Osteocyte (in vitro differentiated cells): ENCODE data around the gene PHEX. TPM values are rescaled to one million over a fixed set of nuclear protein-coding genes. Genes with fewer than 3 reads are reported as not detected.

Experiments
- DNase-seq: peaks from one replicate; pipeline ENCODE4 v3.0.0; 2021; ENCODE audit warnings: mixed read lengths; ENCODE audit not compliant: unreplicated experiment; ENCODE audit errors: extremely low spot score
- H3K27ac Mint-ChIP-seq: one replicate; pipeline ENCODE4 v1.8.0; 2021; ENCODE audit warnings: mild to moderate bottlenecking, mixed read lengths; ENCODE audit not compliant: unreplicated experiment
- H3K27me3 Mint-ChIP-seq: one replicate; pipeline ENCODE4 v1.8.0; 2021; ENCODE audit warnings: mixed read lengths; ENCODE audit not compliant: unreplicated experiment
- H3K36me3 Mint-ChIP-seq: one replicate; pipeline ENCODE4 v1.8.0; 2021; ENCODE audit warnings: mixed read lengths; ENCODE audit not compliant: unreplicated experiment
- H3K4me1 Mint-ChIP-seq: one replicate; pipeline ENCODE4 v1.8.0; 2021; ENCODE audit warnings: mixed read lengths; ENCODE audit not compliant: unreplicated experiment
- H3K4me3 Mint-ChIP-seq: one replicate; pipeline ENCODE4 v1.8.0; 2021; ENCODE audit warnings: mild to moderate bottlenecking, moderate library complexity, mixed read lengths; ENCODE audit not compliant: unreplicated experiment
- H3K9me3 Mint-ChIP-seq: one replicate; pipeline ENCODE4 v1.8.0; 2021; ENCODE audit warnings: mixed read lengths; ENCODE audit not compliant: unreplicated experiment
- CTCF ChIP-seq: fragments of 200-600 bp; sonication (generic); IDR thresholded peaks from 2 replicates; pipeline ENCODE4 v1.5.0; 2021; ENCODE audit warnings: antibody characterized with exemption, mild to moderate bottlenecking, moderate library complexity
- long read RNA-seq: library from polyadenylated mRNA; unstranded; transcript quantifications from one replicate; pipeline ENCODE4 v2.0.0, GENCODE V29; 2021
- total RNA-seq: library from RNA; stranded (reverse); gene quantifications from 2 replicates; pipeline ENCODE4 v1.2.1, GENCODE V29; 2021

PHEX gene
- 1.4 and 1.6 TPM in 2 replicates for total RNA-seq
- long read RNA-seq, partial matches to known transcripts: 5 of 17 reads
- long read RNA-seq, other reads (novel, unspliced or antisense): 12 of 17 reads

- Mint-ChIP-seq H3K9me3 (no peaks in the 10 kb centered on the region), H3K27ac (no peak within 1 kb of the TSS), H3K36me3 (no peaks in the 10 kb centered on the region), H3K4me3 (no peak within 1 kb of the TSS), H3K27me3 (no peaks in the 10 kb centered on the region), H3K4me1 (peaks cover under 1% of the 10 kb centered on the region)
- no peak for DNase-seq
- TF ChIP-seq CTCF: no peak
Observed at GRCh38 chrX:22032084-22032483, at the start of gene PHEX. Gene PHEX, plus strand, starts transcription at chrX:22032325. Its CDS starts 681 bp downstream, at chrX:22033006.

GRCh38 chrX:21985332-21985777, 46.8 kb upstream of the PHEX start:
- H3K4me1 Mint-ChIP-seq: peaks cover 17% of the 10 kb centered on the region
- TF ChIP-seq CTCF: peak; percentile 99
- H3K36me3 Mint-ChIP-seq: peaks cover 4% of the 10 kb centered on the region
- H3K4me3 Mint-ChIP-seq: no peak overlapping the region
- peaks cover 6% of the 10 kb centered on the region for H3K27me3 Mint-ChIP-seq
- no peak for DNase-seq
- no peak overlapping the region for H3K27ac Mint-ChIP-seq
- no peaks in the 10 kb centered on the region for H3K9me3 Mint-ChIP-seq

GRCh38 chrX:21986596-21986995, 45.5 kb upstream of the PHEX start:
- Mint-ChIP-seq H3K4me1 (peaks cover 17% of the 10 kb centered on the region), H3K27ac (no peak overlapping the region), H3K9me3 (no peaks in the 10 kb centered on the region), H3K4me3 (no peak overlapping the region), H3K36me3 (peaks cover 4% of the 10 kb centered on the region), H3K27me3 (peaks cover 6% of the 10 kb centered on the region)
- TF ChIP-seq CTCF: no peak
- DNase-seq: no peak

- DNase-seq: no peak
- Mint-ChIP-seq H3K4me3 (no peak overlapping the region), H3K4me1 (peaks cover 13% of the 10 kb centered on the region), H3K36me3 (peaks cover 15% of the 10 kb centered on the region), H3K27ac (no peak overlapping the region), H3K9me3 (no peaks in the 10 kb centered on the region), H3K27me3 (peaks cover under 1% of the 10 kb centered on the region)
- TF ChIP-seq CTCF: no peak
Observed at GRCh38 chrX:21989384-21989783, 42.7 kb upstream of the PHEX start.

- Mint-ChIP-seq H3K4me3 (no peak overlapping the region), H3K36me3 (peaks cover 15% of the 10 kb centered on the region), H3K27ac (no peak overlapping the region), H3K27me3 (no peaks in the 10 kb centered on the region), H3K4me1 (peaks cover 9% of the 10 kb centered on the region), H3K9me3 (no peaks in the 10 kb centered on the region)
- TF ChIP-seq CTCF: no peak
- DNase-seq: no peak
Observed at GRCh38 chrX:21990832-21991231, 41.3 kb upstream of the PHEX start.
